ENCODE results near the gene HLA-DOA. TPM values are rescaled to one million over a fixed set of nuclear protein-coding genes. Genes with fewer than 3 reads are reported as not detected.

The HLA-DOA gene
- polyA plus RNA-seq, 3 donors = 3.8 to 4.8 (median 4.2) TPM

DNA sequence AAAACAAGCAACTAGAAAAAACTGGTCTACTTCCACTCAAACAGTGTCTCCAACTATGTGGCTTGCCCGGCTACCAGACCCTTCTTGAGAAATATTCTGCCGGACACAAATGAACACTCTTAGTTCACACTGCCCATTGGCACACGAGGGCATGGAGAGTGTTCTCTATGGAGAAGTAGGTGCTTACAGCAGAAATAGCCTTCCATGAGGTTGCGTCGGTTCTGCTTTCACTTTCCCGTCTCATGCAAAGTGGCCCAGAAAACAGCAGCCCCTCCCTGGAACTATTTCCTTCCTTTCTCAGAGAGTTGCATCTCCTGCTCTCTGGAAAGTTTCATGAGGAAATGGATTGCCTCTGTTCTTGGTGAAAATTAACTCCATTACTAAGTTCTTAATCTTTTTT, 9.5 kb upstream of the HLA-DOA start:
- DNase-seq (ENCODE audit: extremely low read depth in 1 of 11, low read depth in 9 of 11, low spot score in 4 of 11) = peak in 3 of 11 donors; percentile 31 to 42 (median 42)

DNA sequence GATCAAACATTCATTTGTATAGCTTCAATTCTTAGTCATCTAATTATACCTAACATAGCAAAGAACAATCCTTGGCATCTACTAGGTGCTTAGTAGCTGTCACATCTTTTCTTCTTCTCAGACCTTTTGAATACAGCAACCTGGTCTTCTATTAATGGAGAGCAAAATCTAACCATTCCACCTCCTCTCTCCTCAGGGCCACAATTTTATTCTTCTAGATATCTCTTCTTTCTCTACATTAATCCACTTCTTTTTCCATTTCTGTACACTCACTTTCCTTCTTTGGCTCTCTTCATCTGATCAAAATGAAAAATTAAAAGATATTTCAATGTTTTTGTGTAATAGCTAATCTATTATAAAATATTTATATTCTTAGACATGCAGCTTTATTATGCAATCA, 9.0 kb upstream of the HLA-DOA start:
- DNase-seq (ENCODE audit: extremely low read depth in 1 of 11, low read depth in 9 of 11, low spot score in 4 of 11) = no peak

DNA sequence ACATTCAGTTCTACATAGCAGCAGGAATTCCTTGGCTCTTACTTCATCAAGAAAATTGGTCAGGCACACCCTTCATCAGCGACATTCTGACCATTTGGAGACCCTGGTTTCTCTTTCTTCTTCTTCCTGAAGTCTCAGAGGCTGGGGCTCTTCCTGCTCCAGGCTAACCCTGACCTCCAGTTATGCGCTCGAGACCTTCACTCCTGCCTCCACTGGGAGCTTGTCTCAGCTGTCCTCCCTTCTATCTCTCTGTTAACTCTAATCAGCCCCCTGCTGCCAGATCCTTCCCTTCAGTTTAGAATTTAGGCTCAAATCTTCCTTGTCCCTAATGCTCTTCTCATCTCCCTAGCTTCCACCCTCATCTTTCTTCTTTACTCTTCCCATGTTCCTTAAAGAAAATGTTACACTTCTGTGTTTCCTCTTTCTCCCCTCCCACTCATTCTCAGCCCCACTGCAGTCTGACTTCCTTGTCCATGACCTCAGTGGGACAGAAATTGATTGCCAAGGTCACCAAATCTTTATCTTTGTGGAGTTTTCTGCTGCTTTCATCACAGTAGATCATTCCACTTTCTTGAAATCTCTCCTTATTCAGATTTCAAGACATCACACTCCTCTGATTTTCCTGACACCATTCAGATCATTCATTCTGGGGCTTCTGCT, 8.4 kb upstream of the HLA-DOA start:
- no peak for DNase-seq (ENCODE audit: extremely low read depth in 1 of 11, low read depth in 9 of 11, low spot score in 4 of 11)

DNA sequence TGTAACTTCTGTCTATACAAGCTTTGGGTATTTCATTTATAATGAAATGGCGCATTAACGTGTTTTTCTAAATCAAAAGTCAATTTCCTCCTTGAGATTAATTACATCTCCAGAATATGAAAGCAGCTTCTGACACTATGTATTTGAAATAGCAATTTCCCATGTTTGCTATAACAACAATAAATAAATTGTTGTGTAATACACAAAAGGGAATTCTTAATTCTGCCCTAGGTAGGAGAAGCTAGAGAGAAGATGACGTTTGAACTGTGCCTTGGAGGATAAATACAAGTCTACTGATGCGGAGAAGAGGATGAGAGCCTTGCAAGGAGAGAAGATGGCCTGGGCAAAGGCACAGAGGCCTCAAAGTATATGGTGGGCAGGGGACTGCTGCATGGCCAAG, 7.6 kb upstream of the HLA-DOA start:
- no peak for DNase-seq (ENCODE audit: extremely low read depth in 1 of 11, low read depth in 9 of 11, low spot score in 4 of 11)

DNA sequence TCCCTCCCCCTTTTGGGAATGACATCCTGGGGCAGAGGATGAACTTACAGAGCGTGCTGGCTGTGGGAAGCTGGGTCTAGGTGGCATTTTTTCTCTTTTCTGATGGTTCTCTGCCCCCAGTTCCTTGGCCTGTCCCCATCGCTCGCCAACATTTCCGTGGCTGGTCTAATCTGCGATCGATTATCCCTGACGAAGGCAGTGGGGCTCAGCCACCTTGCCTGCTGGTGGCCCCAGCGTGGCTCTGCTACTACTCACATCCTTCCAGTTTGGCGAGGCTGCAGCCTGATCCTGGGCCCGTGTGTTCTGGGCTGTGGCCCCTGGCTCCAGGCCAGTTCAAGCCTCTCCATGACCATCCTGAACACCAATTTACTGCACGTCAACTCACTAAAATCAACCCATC, 6.4 kb upstream of the HLA-DOA start:
- DNase-seq (ENCODE audit: extremely low read depth in 1 of 11, low read depth in 9 of 11, low spot score in 4 of 11) = no peak

DNA sequence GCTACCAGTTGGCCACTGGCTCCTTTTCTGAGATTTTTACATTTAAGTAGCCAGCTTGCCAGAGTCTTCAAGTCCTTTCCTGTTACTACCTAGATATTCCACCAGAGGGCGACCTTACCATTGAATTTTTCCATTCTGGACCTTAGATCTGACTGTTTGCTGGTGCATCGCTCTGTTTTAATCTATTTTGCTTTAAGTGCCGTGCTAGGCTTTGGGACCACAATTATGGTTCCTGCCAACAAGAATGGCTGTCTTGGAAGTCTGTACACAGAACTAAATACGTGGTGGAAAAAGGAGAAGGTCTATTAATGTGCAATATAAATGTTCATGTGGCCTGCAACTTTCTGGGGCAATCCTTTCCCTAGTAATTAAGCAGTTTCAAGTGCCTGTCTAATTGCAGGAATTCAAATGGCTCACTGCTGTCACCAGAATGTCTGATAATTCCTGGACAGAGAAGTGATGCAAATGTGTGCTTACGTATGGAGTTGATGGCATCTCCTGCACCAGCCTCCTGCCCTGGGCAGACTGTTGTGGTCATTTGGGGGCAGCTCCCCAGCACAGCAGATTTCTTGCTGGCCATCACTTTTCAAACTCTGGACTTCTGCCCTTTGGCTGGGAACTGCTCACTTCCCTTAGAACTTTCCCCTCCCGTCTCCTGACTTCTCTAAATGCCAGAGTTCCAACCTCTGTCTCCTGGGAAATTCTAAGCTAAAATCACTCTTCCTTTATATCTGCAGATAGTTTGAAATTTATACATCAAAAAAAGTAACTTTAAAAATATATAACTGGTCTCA, 5.6 kb upstream of the HLA-DOA start:
- DNase-seq (ENCODE audit: extremely low read depth in 1 of 11, low read depth in 9 of 11, low spot score in 4 of 11) = peak; percentile 60 to 80 (median 75)

DNA sequence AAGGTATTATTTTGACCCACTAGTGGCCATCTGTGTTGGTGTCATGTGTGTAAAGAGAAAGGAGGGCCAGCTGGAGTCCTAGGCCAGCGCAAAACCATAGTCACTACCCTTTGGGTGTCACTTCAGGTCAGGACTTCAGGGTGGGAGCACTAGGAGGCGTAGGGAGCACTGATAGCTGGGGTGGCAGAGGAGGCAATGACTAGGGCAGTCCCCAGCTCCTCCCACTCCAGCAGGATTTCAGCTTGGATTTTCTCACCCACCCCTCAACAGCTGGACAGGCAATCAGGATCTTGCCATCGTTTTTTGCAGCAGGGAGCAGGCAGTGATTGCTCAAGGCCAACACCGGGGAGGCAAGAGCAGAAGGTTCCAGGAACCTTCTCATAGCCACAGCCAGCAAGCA, 4.2 kb upstream of the HLA-DOA start:
- no peak for DNase-seq (ENCODE audit: extremely low read depth in 1 of 11, low read depth in 9 of 11, low spot score in 4 of 11)

DNA sequence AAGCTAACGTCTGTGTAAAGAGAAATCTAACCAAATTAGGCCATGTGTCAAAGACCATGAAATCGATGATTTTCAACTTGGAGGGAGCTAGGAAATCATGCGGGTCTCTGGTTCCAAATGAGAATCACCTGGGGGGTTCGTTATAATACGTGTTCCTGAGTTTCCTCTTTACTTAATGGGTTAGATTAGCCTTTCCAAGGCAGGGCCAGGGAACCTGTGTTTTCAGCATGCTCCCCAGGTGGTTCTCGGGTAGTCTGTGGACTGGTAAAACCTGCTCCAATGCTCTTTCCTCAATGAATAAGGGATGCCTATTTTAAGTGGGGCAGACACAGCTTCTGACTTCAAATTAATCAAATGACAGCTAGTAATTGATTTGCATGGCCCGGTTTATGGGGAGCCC, 965 bp upstream of the HLA-DOA start:
- no peak for DNase-seq (ENCODE audit: extremely low read depth in 1 of 11, low read depth in 9 of 11, low spot score in 4 of 11)

DNA sequence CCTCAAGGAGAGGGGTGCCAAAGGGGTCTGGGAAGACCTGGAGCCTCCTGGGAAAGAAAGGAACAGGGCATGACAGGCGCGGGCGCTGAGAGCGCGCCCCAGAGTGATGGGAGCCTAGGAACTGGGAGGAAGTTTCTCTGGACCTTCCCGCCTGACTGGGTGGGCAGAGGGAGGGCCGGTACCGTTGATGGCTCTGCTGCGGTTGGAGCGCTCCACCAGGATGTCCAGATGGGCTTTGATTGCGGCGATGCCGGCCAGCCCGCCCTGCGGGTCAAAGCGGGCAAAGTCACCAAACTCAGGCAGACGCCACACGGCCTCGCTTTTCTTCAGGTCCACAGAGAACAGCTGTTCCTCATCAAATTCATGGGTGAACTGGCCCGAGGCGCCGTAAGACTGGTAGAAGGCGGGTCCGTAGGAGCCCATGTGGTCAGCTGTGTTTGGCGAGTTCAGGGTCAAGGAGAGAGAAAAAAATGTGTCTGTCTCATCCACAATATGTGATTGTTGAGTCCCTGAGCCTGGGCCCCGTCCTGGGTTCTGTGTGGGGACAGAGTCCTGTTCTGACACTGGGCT, 1.5 kb downstream of the HLA-DOA start:
- no peak for DNase-seq (ENCODE audit: extremely low read depth in 1 of 11, low read depth in 9 of 11, low spot score in 4 of 11)

DNA sequence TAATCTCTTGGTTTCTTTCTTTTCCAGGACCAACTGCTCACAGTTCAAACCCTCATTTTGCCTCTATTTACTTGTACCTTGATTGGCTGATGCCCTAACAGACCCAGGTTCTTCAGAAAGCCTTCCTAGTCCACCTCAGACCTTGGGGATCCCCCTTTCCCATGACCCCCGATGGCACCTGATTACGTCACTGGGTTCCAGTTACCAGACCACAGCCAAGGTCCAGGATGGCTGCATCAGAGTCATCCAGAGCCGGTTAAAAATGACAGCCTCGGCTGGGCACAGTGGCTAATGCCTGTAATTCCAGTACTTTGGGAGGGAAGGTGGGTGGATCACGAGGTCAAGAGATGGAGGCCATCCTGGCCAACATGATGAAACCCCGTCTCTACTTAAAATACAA, 4.5 kb downstream of the HLA-DOA start:
- no peak for DNase-seq (ENCODE audit: extremely low read depth in 1 of 11, low read depth in 9 of 11, low spot score in 4 of 11)

DNA sequence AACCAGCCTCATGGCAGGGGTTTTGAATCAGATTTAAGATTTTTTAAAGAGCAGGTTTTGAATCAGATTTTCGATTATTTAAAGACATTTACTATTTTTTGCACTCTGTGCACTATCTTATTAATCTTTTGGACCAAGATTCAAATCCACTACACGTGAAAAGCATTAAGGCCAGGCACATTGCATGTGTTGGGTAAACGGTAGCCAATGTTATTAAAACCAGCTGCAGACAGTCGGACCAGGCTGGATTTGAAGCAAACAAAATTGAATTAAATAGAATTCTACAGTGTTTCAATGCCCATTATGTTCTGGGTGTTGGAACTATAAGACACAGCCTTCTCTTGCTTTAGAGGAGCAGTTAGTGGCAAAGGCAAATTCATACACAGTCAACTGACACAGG, 7.7 kb downstream of the HLA-DOA start:
- DNase-seq (ENCODE audit: extremely low read depth in 1 of 11, low read depth in 9 of 11, low spot score in 4 of 11) = no peak

DNA sequence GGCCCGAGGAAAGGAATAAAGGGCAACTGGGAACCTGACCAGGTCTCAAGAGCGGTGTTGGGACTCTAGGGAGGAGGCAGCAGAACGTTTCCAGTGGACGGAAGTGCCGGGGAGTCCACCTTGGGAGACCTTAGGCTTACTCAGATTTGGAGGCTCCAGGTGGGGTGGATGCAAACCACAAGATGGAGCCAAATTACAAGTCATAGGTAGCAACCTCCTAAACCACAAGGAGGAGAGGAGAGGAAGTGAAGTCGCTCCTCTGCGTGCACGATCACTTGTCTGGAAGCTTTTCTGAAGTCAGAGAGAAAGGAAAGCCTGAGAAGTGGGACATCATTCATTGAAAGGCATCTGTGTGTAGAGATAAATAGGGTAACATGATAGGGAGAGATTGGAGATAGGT, 9.3 kb downstream of the HLA-DOA start:
- peak in 2 of 11 donors; percentile 22 to 33 for DNase-seq (ENCODE audit: extremely low read depth in 1 of 11, low read depth in 9 of 11, low spot score in 4 of 11)

DNA sequence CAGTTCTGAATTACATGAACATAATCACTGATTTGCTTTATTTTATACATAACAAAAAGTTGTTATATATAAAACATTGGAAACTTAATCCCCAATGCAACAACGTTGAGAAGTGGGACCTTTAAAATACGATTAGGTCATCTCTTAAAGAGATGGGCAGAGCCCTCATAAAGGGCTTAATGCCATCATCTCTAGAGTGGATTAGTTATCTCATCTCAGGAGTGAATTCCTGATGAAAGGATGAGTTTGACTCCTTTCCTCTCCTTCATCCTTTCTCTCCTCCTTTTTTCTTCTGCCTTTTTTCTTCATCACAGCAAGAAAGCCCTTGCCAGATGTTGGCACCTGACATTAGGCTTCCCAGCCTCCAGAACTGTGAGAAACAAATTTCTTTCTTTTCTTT, 13.9 kb downstream of the HLA-DOA start:
- no peak for DNase-seq (ENCODE audit: extremely low read depth in 1 of 11, low read depth in 9 of 11, low spot score in 4 of 11)

DNA sequence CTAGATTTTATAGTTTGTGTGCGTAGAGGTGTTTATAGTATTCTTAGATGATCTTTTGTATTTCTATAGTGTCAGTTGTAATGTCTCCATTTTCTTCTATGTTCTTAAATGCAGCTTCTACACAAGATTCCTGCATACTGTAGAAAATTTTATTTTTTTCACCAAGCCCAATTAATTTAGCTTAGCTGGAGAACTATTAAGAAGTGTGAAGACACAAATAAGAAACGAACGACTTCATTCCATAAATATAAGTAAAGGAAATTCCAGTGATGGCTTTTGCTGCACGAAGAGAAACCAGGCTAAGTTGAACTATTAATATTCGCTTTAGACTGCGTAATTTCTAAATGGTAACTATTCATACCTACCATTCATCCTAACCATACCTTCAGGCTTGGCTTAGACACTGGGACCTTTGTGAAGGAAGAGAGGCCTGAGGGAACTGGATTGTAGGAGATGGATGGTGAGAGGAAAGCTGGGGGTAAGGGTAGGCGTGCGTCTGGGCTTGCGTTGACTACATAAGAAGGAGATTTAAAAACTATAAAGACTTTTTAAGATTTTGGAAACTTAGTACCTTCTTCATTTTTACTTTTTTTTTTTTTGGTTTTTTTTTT, 15.9 kb downstream of the HLA-DOA start:
- DNase-seq (ENCODE audit: extremely low read depth in 1 of 11, low read depth in 9 of 11, low spot score in 4 of 11) = no peak

DNA sequence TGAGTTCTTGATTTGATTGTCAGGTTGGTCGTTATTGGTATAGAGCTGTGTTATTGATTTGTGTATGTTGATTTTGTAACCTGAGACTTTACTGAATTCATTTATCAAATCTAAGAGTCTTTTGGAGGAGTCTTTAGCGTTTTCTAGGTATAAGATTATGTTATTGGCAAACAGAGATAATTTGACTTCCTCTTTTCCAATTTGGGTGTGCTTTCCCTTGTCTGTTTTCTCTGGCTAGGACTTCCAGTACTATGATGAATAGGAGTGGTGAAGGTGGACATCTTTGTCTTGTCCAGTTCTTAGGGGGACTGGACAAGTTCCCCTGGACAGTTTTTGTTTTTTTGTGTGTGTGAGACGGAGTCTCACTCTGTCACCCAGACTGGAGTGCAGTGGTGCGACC, 17.4 kb downstream of the HLA-DOA start:
- DNase-seq (ENCODE audit: extremely low read depth in 1 of 11, low read depth in 9 of 11, low spot score in 4 of 11) = no peak

DNA sequence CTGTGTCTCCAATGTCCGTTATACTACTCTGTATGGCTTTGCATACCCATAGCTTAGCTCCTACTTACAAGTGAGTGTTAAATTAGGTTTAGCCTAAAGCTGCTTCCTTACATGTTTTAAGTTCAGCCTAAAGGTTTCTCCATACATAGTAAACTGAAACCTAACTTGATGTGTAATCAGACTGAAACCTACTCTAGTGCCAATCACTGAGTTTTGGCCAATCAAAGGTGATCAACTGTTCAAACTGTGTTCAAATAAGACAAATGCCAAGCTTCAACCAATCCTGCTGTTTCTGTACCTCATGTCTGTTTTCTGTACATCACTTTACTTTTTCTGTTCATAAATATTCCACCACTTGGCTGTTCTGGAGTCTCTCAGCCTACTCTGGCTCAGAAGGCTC, 20.0 kb downstream of the HLA-DOA start:
- DNase-seq (ENCODE audit: extremely low read depth in 1 of 11, low read depth in 9 of 11, low spot score in 4 of 11) = no peak

DNA sequence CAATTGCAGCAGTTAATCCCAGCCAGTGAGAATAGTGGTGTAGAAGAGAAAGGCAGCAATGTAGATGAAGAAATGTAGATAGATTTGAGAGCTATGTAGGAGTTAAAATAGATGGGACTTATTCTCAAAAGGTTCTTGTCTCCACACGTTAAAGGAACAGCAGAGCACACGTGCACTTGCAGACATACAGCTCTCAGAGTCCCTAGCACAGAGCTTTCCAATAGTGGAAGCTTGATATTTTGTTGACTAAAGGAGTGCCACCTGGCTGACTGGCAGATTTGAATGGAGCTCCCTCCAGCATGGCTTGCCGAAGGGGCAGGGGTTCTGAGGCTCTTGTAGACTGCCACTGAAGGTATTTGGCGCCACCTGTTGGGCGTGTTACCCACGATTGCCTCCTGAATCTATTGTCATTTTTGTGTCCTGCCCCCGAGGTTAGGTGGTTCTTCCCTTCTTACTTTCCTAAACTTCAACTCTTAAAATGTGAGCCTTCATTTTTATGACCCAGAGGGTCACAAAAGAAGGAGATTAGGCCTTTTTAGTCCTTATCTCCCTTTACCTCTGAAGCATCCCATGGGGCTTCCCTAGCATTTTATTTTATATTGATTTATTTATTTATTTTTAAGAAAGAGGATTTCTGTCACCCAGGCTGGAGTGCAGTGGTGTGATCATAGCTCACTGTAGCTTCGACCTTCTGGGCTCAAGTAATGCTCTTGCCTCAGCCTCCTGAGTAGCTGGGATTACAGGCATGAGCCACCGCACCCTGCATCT, 24.6 kb downstream of the HLA-DOA start:
- peak in 9 of 11 donors; percentile 67 to 84 (median 79) for DNase-seq (ENCODE audit: extremely low read depth in 1 of 11, low read depth in 9 of 11, low spot score in 4 of 11)

DNA sequence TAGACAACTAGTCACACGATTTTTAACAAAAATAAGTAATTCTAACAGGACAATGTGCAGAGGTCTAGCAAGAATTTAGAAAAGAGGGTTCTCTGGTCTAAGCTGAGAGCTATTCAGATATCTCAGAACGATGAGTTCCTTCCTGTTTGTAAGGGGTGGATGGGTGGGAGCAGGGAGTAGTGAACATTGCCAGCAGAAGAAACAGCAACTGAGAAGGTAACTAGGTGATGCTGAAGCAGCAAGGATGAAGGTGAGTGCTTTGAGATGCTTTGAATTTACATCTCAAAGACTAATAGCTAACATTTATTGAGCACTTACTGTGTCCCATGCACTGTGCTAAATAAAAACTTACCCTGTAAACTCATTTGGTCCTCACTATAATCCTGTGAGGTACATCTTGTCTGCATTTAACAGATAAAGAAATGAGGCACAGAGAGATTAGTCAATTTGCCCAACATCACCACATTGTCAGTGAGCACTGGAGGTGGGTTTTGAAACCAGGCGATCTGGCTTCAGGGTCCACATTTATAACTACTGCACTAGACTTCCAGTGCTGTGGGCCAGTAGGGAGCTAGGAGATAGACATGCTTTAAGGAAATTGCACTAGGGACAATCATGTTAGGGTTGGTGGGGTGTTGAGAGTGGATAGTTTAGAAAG, 25.3 kb downstream of the HLA-DOA start:
- no peak for DNase-seq (ENCODE audit: extremely low read depth in 1 of 11, low read depth in 9 of 11, low spot score in 4 of 11)

DNA sequence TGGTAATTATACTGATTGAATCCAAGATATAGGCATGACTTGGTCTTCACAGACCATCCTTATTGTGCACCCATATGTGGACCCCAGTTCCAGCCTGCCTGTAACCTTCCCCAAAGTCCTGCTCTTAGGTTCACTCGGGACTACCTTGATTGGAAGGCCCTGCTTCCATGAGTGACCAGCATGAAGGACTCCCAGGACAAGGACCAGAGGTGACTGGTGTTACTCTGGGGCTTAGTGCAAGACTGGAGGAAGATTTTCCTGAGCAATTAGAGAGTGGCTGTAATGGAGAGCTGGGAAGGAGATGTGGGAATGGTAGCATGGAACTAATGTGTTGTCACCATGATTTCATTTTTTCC, 25.9 kb downstream of the HLA-DOA start:
- DNase-seq (ENCODE audit: extremely low read depth in 1 of 11, low read depth in 9 of 11, low spot score in 4 of 11) = no peak
